ENCODE results near the gene KCNH2. TPM values are rescaled to one million over a fixed set of nuclear protein-coding genes. Genes with fewer than 3 reads are reported as not detected.

Gene KCNH2
- total RNA-seq, 1 donor from 2014 or later: 12.4 TPM

DNA sequence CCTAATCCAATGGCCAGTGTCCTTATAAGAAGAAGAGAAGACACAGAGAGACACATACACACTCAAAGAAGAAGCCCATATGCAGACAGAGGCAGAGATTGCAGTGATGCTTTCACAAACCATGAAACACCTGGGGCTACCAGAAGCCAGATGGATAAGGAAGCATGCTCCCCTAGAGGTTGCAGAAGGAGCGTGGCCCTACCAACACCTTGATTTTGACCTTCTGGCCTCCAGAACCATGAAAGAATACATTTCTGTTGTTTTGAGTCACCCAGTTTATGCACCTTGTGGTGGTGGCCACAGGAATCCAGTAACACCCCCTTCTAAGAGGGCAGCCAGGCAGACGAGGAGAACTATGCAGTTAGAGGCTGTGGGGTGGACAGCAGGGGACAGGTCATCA lies 82.3 kb downstream of the KCNH2 start:
- H3K4me3 Mint-ChIP-seq: no peak overlapping the region

More for the DNA sequence above, 82.3 kb downstream of the KCNH2 start:
- no peaks in the 10 kb centered on the region for H3K36me3 Mint-ChIP-seq (ENCODE audit: low read depth)
- H3K4me1 Mint-ChIP-seq: peaks cover 14% of the 10 kb centered on the region
- H3K27ac Mint-ChIP-seq (ENCODE audit: unreplicated experiment): no peak overlapping the region
- peaks cover 9% of the 10 kb centered on the region for H3K9me3 Mint-ChIP-seq
- DNase-seq (ENCODE audit: low read depth, low spot score): no peak
- TF ChIP-seq CTCF (conservative IDR thresholded peaks at IDR 0.05): no peak
- peaks cover 20% of the 10 kb centered on the region for H3K27me3 Mint-ChIP-seq (ENCODE audit: low read depth)

Other genes with a start within 250 kb of the KCNH2 start
- 0.19 TPM in 1 of 2 replicates, not detected in the other for gene GIMAP5, start 240.9 kb downstream of the KCNH2 start, total RNA-seq
- 2.2 and 3.1 TPM in 2 replicates for gene TMEM176B, start 178.0 kb downstream of the KCNH2 start, total RNA-seq
- gene TMEM176A, start 177.6 kb downstream of the KCNH2 start, total RNA-seq: 2.0 TPM in 2 replicates
- gene AOC1, start 125.8 kb downstream of the KCNH2 start, total RNA-seq: not detected in 2 replicates
- gene NOS3, start 12.7 kb upstream of the KCNH2 start, total RNA-seq: 6.1 and 7.4 TPM in 2 replicates
- 8.0 and 9.2 TPM in 2 replicates for gene ATG9B, start 46.2 kb upstream of the KCNH2 start, total RNA-seq
- gene ABCB8, start 50.1 kb upstream of the KCNH2 start, total RNA-seq: 42.3 and 43.5 TPM in 2 replicates
- gene ASIC3, start 70.2 kb upstream of the KCNH2 start, total RNA-seq: 4.7 and 6.0 TPM in 2 replicates
- gene CDK5, start 79.6 kb upstream of the KCNH2 start, total RNA-seq: 38.9 TPM in 2 replicates
- gene SLC4A2, start 81.3 kb upstream of the KCNH2 start, total RNA-seq: 139 and 141 TPM in 2 replicates
- gene FASTK, start 102.5 kb upstream of the KCNH2 start, total RNA-seq: 82.4 and 86.1 TPM in 2 replicates
- gene TMUB1, start 105.2 kb upstream of the KCNH2 start, total RNA-seq: 44.9 and 46.5 TPM in 2 replicates
- gene AGAP3, start 108.2 kb upstream of the KCNH2 start, total RNA-seq: 128 and 139 TPM in 2 replicates
- gene GBX1, start 189.4 kb upstream of the KCNH2 start, total RNA-seq: 2.0 and 2.4 TPM in 2 replicates
- not detected in 2 replicates for gene ASB10, start 208.9 kb upstream of the KCNH2 start, total RNA-seq
- not detected in 2 replicates for gene H2BK1, start 232.2 kb upstream of the KCNH2 start, total RNA-seq
- 67.0 and 68.2 TPM in 2 replicates for gene ABCF2, start 248.9 kb upstream of the KCNH2 start, total RNA-seq

Data from neural crest cell (in vitro differentiated cells).